ENCODE measurements around the gene SALL1. TPM values are rescaled to one million over a fixed set of nuclear protein-coding genes. Genes with fewer than 3 reads are reported as not detected.
A peak's percentile ranks its signal among the peaks of the same experiment; 100 is the strongest.

SALL1 gene
- total RNA-seq, 1 donor from 2014 or later, result not detected

- TF ChIP-seq CTCF (IDR thresholded peaks at IDR 0.05; ENCODE audit: insufficient read depth, low read length, severe bottlenecking), result no peak
- peak; percentile 1 for DNase-seq (ENCODE audit: low read depth)
- no peak for FAIRE-seq
- Histone ChIP-seq H3K27me3 (ENCODE audit: control insufficient read depth, insufficient read depth, low read length) (no peaks in the 10 kb centered on the region), H3K4me3 (ENCODE audit: low read depth, low read length) (no peak overlapping the region), H3K36me3 (ENCODE audit: control insufficient read depth, insufficient read depth, low read length) (no peaks in the 10 kb centered on the region)
These were observed 13.0 kb upstream of the SALL1 start for GRCh38 chr16:51163894-51164566.

- no peaks in the 10 kb centered on the region for H3K36me3 ChIP-seq (ENCODE audit: control insufficient read depth, insufficient read depth, low read length)
- DNase-seq (ENCODE audit: low read depth) (no peak), FAIRE-seq (no peak)
- no peak overlapping the region for H3K4me3 ChIP-seq (ENCODE audit: low read depth, low read length)
- H3K27me3 ChIP-seq (ENCODE audit: control insufficient read depth, insufficient read depth, low read length), result no peaks in the 10 kb centered on the region
- TF ChIP-seq CTCF (IDR thresholded peaks at IDR 0.05; ENCODE audit: insufficient read depth, low read length, severe bottlenecking), result no peak
These were observed 12.3 kb upstream of the SALL1 start for GRCh38 chr16:51163366-51163765.

GRCh38 chr16:51161440-51162195, 10.5 kb upstream of the SALL1 start:
- DNase-seq (ENCODE audit: low read depth) (no peak), FAIRE-seq (no peak)
- TF ChIP-seq CTCF (IDR thresholded peaks at IDR 0.05; ENCODE audit: insufficient read depth, low read length, severe bottlenecking), result no peak
- no peaks in the 10 kb centered on the region for H3K36me3 ChIP-seq (ENCODE audit: control insufficient read depth, insufficient read depth, low read length)
- H3K27me3 ChIP-seq (ENCODE audit: control insufficient read depth, insufficient read depth, low read length), result peaks cover 3% of the 10 kb centered on the region
- H3K4me3 ChIP-seq (ENCODE audit: low read depth, low read length), result no peak overlapping the region

- FAIRE-seq (no peak), DNase-seq (ENCODE audit: low read depth) (no peak)
- H3K4me3 ChIP-seq (ENCODE audit: low read depth, low read length), result no peak overlapping the region
- no peak for TF ChIP-seq CTCF (IDR thresholded peaks at IDR 0.05; ENCODE audit: insufficient read depth, low read length, severe bottlenecking)
- peaks cover 16% of the 10 kb centered on the region for H3K27me3 ChIP-seq (ENCODE audit: control insufficient read depth, insufficient read depth, low read length)
- no peaks in the 10 kb centered on the region for H3K36me3 ChIP-seq (ENCODE audit: control insufficient read depth, insufficient read depth, low read length)
These were observed 8.8 kb upstream of the SALL1 start for GRCh38 chr16:51159865-51160264.

GRCh38 chr16:51159296-51159695, 8.2 kb upstream of the SALL1 start:
- DNase-seq (ENCODE audit: low read depth), result no peak
- H3K4me3 ChIP-seq (ENCODE audit: low read depth, low read length), result no peak overlapping the region
- peaks cover 20% of the 10 kb centered on the region for H3K27me3 ChIP-seq (ENCODE audit: control insufficient read depth, insufficient read depth, low read length)
- no peaks in the 10 kb centered on the region for H3K36me3 ChIP-seq (ENCODE audit: control insufficient read depth, insufficient read depth, low read length)
- FAIRE-seq, result no peak
- TF ChIP-seq CTCF (IDR thresholded peaks at IDR 0.05; ENCODE audit: insufficient read depth, low read length, severe bottlenecking), result no peak
